Epithelial cell of umbilical artery (primary cell): ENCODE measurements around the gene CLEC9A. TPM values are rescaled to one million over a fixed set of nuclear protein-coding genes. Genes with fewer than 3 reads are reported as not detected.

Experiments used
- total RNA-seq: library from RNA; depleted of rRNA; stranded (reverse); fragments of >200 nt; gene quantifications from 2 replicates; pipeline ENCODE4 v1.2.3, GENCODE V29; 2014

The CLEC9A gene
- total RNA-seq: not detected in 2 replicates

DNA sequence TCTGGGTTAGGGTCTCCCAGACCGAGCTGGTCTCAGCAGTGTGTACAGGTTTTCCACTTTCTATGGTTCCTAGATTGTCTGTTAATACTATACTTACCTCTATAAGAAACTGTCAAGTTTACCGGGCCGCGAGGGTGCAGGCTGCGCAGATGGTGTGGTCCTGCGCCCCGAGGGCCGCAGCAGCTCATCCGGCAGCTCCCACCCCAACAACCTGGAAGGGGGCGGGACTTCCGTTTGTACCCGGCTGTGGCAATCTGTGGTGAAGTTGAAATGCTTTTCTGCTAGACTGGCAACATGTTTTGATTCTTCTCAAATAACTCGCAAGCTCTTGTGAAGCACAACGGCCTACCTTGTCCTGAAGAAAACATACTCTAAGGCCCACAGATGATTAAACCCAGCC lies at the start of gene CLEC9A:
Gene CLEC9A (plus strand): TSS at position 237 of the 400 bp plus-strand sequence. CDS start 22,006 bp downstream, outside the sequence.

DNA sequence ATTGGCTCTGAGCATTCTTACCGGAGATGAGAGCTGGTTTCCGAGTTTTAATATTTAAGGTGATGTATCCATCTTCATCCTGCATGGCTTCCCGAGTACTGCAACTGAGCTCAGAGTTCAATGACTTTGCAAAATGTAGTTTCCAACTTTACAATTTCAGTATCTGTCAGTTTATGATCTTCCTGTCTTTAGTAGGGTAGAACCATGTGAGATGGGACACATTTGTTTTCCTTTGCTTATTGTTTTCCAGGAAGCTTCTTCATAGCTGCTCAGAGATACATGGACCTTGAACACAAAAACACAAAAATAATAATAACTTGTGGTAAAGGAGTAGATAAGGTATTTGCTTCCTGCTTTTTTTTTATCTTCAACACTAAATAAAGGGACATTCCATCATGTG lies 31.5 kb upstream of the CLEC9A start, which contains the start of gene CLEC1B:
Gene CLEC1B (minus strand): TSS at position 106 of the 400 bp plus-strand sequence. CDS start 21 bp downstream, at position 85.

DNA sequence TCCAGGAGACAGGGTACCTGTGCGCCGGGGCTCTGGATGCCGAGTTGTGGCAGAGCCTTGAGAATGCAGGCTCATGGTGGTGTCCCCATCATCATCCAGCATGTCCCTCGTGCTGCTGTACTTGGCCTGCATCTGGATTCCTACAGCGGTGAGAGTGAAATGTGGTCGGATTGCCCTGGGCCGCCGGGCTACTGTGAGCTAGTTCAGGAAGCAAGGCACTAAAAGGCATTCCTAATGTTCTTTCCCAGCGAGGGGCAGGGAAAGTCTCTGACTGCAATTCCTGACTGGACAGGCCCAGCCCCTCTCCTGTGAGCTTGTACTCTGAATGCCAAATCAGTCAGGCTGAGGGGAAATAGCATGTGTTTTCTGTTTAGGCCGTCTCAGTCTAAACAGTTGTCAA lies 68.3 kb downstream of the CLEC9A start, which contains the start of gene CLEC1A:
Gene CLEC1A (minus strand): TSS at position 195 of the 400 bp plus-strand sequence. CDS start 63 bp downstream, at position 132.

Other genes with a start within 250 kb of the CLEC9A start
- gene KLRF1, start 203.2 kb upstream of the CLEC9A start, total RNA-seq: 0.30 TPM in 1 of 2 replicates, not detected in the other
- 39.6 and 39.8 TPM in 2 replicates for gene CLEC2B, start 161.3 kb upstream of the CLEC9A start, total RNA-seq
- gene KLRF2, start 149.2 kb upstream of the CLEC9A start, total RNA-seq: not detected in 2 replicates
- gene CLEC2A, start 98.3 kb upstream of the CLEC9A start, total RNA-seq: not detected in 2 replicates
- gene CLEC12A, start 59.3 kb upstream of the CLEC9A start, total RNA-seq: not detected in 2 replicates
- gene CLEC1B, start 31.6 kb upstream of the CLEC9A start, total RNA-seq: not detected in 2 replicates
- gene CLEC12B, start 20.1 kb upstream of the CLEC9A start, total RNA-seq: 0.32 and 0.46 TPM in 2 replicates
- 18.7 and 24.4 TPM in 2 replicates for gene CLEC1A, start 68.3 kb downstream of the CLEC9A start, total RNA-seq
- gene CLEC7A, start 99.5 kb downstream of the CLEC9A start, total RNA-seq: 0.46 TPM in 1 of 2 replicates, not detected in the other
- gene OLR1, start 141.4 kb downstream of the CLEC9A start, total RNA-seq: not detected in 2 replicates
- not detected in 2 replicates for gene TMEM52B, start 148.3 kb downstream of the CLEC9A start, total RNA-seq
- gene GABARAPL1, start 182.2 kb downstream of the CLEC9A start, total RNA-seq: 38.8 and 46.4 TPM in 2 replicates